Activated T-helper 9 cell treated with anti-CD3 and anti-CD28 coated beads, Interleukin-2, amount 50 U/mL, for 16 hours (primary cell): ENCODE measurements around the gene TFG.
"Not testable (repeated sequence)": the region's sequence is repeated elsewhere in the genome, so short reads cannot be mapped to it uniquely, and the experiment has no call there.

Experiments used
- DNase-seq: peaks from one replicate; pipeline ENCODE4 v3.0.0-alpha.2; 2020; ENCODE audit warnings: low read depth

TFG gene

DNA sequence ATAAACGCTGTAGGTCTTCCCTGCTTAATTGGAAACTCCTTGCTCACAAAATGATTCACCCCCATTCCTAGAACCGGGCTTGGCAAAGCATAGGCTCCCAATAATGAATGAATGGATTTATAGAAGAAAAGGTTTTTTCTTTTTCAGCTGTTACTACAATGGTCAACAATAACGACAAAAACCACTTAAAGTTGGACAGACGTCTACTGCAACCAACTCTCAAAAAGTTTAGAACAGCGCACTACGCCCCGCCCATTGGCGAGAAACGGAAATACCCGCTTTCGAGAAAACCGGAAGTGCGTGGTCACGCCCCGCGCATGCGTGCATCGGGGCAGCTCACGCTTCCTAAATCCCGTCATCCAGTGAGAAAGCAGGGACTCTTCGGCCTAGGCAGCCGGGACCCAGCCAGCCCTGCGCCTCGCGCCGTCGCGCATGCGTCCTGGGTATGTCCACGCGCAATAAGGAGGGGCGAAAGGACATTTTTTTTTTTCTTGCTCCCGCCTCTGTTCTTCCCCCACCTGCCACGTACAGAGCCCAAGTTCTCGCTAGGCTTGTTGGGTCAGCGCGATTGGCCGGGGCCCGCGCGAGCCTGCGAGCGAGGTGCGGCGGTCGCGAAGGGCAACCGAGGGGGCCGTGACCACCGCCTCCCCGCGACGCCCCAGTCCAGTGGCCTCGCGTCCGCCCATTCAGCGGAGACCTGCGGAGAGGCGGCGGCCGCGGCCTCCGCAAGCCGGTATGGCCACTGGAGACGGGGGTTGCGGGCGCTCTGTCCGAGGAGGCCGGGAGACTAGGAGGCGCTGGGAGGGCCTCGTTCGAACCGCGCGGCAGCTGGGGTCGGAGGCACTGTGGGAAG, at the start of gene TFG:
Gene TFG (plus strand): TSS at position 506 of the 853 bp plus-strand sequence. CDS start 4,192 bp downstream, outside the sequence.
- peak; percentile 97 for DNase-seq

DNA sequence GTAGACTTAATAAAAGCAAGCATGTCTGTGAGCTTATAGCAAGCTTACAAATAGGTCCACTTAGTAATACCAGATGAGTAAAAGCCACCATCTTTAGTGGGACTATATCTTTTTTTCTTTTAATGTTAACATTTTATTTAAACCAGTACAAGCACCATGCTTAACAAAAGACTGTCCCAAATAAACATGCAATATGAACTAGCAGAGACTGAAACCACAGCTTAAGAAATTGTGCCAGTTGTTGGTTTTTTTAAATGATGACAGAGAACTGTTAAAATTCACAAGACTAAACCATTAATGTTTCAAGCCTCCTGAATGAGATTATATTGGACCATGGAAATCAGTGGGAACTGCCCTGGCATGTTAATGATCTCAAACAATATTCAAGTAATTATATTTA, 48.0 kb upstream of the TFG start:
- DNase-seq: not testable (repeated sequence)

DNA sequence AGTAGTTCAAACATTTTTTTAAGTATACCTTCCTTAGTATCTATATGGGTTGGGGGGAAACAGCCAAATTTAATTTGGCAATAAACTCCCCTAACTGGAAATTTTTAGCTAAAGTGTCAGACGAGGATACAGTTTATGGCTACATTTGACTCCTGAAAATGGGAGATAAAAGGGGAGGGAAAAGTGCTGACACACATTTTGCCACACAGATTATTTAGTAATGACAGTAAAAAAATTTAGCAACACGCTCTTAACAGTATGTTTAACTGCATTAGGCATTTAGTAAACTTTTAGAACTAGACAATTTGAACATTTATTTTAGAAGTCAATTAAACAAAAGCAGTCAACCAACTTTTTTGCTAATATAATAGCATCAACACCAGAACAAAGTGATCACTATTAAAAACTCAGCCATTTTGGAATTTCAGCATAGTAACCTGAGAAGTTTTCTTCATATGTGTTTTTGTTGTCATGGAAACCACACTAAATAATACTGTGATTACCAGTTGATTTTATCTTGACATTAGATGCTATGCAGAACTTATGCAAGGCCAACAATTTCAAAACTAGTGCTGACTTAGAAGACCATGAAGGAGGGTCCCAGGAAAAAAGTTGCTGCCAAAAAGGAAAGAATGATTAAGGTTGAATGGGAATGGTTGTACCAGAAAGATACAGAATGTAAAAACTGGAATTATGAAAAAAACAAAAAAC, 47.0 kb upstream of the TFG start:
- DNase-seq: no peak

DNA sequence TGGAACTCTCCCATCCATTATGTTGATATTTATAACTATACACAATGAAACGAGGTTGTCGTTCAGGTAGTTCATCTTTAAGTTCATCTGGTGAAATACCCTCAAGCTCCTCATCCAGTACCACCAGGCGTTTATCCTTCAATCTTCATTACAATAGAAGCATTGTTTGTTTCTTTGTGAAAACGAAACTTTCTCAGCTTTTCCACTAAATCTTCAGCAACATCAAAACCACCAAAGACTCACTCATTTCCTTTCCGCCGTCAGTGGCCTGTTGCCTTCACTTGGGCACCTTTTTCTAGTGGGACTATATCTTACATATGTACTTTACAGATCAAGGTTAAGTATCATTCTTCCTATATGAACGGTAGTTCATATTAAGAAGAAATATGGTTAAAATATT, 44.1 kb upstream of the TFG start:
- no peak for DNase-seq

DNA sequence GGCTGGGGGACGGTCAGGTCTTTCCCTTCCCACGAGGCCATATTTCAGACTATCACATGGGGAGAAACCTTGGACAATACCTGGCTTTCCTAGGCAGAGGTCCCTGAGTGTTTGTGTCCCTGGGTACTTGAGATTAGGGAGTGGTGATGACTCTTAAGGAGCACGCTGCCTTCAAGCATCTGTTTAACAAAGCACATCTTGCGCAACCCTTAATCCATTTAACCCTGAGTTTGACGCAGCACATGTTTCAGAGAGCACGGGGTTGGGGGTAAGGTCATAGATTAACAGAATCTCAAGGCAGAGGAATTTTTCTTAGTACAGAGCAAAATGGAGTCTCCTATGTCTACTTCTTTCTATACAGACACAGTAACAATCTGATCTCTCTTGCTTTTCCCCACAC, 42.6 kb upstream of the TFG start:
- not testable (repeated sequence) for DNase-seq

DNA sequence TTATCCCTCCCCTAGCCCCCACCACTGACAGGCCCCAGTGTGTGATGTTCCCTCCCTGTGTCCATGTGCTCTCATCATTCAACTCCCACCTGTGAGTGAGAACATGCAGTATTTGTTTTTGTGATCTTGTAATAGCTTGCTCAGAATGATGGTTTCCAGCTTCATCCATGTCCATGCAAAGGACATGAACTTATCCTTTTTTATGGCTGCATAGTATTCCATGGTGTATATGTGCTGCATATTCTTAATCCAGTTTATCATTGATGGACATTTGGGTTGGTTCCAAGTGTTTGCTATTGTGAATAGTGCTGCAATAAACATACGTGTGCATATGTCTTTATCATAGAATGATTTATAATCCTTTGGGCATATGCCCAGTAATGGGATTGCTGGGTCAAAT, 42.0 kb upstream of the TFG start:
- DNase-seq: not testable (repeated sequence)

DNA sequence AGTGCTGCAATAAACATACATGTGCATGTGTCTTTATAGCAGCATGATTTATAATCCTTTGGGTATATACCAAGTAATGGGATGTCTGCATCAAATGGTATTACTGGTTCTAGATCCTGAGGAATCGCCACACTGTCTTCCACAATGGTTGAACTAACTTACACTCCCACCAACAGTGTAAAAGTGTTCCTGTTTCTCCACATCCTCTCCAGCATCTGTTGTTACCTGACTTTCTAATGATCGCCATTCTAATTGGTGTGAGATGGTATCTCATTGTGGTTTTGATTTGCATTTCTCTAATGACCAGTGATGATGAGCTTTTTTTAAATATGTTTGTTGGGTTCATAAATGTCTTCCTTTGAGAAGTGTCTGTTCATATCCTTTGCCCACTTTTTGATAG, 38.3 kb upstream of the TFG start:
- DNase-seq: not testable (repeated sequence)

DNA sequence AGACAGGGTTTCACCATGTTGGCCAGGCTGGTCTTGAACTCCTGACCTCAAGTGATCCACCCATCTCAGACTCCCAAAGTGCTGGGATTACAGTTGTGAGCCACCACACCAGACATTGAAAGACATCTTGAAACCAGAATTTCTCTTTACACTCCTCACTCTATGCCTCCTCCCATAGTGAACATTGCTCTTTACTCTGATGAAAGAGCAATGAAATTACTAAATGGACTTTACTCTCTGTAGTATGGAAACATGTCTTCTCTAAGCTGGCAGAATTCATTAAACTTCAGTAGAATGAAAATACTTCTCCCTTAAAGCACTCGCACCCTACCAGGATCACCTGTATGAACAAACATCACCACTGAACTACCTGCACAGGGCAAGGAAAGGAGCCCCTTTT, 27.8 kb upstream of the TFG start:
- no peak for DNase-seq

DNA sequence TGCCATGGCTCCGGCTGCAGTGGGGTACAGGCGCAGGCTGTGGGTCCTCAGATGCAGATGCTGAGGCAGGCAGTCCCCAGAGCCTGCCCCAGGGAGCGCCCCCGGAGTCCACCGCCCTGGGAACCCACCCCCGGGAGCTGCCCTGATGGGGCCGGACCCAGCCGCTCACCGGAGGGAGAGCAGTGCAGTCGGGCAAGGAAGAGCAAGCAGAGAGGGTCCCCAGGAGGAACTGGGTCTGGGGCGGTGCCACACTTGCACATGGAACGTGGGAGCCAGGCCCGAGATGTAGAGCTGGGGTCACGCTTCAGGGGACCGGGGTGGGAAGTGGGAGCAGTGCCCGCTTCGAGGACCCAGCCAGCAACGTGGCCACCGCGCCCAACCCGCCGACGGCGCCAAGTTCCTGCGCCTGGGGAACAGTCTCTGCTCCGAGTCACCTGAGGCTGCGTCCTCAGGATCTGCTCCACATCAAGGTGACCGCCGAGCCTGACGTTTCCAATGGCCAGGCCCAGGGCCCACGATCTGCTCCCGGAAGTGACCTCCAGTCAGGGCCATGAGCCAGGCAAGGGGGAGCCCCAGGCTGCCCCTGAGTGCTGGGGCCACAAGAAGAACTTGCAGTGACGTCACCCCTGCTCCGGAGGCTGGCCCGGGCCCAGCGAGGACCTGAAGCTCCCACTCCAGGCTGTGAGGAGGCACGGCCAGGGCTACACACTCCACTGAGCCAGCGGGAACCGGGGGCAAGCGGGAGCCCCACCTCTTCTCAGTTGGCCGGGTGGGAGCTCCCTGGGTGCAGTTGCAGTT, 27.0 kb upstream of the TFG start:
- no peak for DNase-seq

DNA sequence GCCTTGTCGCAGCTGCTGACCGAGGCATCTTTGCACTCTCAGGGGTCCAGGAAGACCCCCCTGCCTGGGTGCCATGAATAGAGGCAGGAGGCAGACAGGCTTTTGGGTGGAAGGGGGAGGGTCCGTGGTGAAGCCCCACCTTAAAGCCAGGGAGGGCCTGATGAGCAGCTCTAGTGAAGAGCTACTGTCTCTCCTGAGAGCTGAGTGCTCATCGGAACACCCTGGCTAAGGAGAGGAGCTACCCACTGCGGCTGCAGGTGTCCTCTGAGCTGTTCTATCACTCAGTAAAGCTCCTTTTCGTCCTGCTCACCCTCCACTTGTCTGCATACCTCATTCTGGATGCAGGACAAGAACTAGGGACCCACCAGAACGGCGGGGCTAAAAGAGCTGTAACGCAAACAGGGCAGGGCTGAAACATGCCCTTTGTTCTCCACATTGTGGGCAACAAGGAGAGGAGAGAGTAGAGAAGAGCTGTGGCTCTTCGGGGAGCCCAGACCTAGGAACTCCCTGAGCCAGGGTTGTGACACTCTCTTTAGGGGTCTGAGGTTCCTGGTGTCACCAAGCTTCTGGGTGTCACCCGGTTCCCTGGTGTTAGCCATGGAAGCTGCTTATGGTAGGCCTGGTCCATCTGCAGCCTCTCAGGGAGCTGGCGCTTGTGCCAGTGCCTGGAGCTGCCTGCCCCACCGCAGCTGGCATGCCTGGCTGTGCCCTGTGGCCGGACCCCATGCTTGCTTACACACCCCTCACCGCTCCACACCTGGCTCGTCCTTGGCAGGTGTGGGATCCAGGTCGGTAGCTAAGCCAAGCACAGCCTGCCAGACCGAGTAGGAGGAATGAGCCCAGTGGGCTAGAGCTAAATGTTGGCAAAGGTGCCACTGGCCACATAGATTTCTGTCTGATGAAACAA, 26.2 kb upstream of the TFG start:
- no peak for DNase-seq

DNA sequence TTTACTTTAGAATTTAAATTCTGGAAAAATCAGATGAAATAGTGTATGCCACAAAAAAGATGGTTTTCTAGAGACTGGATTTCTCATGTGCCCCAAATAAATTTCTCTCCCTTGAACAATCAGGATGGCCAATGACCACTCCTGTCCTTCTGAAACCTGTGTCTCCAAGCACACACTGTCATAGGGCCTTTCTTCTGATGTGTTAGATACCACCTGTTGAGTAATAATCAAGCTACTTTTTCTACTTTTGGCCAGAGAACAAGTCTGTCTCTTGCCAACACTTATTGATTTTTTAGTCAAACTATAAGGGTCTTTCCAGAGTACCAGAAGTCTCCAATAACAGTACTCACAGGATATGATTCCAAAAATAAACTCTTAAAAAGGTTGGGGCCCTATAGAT, 16.1 kb upstream of the TFG start:
- no peak for DNase-seq

DNA sequence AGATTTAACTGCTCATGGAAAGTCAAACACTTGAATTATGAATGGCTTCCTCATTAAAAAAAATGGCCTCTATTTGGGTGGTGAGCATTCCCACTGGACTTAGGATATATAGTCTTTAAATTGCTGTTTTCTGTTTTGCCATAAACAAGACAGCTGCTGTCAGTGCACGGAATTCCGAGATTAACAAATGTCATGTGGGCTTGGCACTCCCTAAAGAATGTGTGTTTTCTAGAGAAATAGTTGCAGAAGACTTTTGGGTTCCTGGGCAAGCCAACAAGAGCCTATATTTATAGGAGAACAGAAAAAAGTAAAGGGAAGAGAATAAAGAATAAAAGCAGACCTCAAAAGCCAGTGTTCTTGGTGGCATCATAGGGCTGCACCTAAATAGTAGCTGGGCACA, 13.6 kb upstream of the TFG start:
- DNase-seq: no peak

DNA sequence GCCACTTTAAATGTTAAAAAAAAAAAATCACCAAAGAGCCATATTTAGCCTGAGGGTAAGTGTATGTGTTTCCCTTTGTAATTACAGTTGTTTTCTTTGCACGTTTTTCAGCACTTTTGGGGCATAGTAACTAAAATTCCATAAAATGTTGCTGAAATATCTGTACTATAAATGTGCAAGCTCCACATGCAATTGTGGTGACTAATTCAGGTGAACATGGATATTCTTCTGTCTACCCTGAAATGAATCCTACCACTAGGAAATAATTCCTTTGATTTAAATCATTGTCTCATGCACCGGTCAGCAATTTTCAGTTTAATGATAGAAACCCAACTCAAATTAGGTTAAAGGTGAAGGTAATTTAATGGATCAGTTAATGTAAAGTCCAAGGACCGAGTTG, 13.1 kb upstream of the TFG start:
- DNase-seq: no peak

DNA sequence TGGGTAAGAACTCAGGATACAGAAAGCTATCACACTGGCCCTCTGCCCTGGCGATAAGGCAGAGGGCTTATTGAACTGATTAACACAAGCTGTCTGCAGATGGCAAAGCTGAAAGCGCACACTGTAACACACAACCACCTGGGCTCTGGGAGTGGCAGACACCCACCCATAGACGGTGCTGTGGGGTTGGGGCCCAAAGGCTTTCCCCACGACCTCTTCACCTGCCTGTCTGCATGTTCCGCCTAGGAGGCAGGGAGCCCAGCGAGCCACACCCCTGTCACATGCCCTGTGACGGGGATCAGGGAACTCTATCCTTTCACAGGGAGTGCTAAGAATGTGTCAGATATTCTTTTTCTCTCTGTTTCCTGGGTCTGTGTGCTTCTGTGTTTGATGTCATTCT, 12.1 kb upstream of the TFG start:
- DNase-seq: no peak

DNA sequence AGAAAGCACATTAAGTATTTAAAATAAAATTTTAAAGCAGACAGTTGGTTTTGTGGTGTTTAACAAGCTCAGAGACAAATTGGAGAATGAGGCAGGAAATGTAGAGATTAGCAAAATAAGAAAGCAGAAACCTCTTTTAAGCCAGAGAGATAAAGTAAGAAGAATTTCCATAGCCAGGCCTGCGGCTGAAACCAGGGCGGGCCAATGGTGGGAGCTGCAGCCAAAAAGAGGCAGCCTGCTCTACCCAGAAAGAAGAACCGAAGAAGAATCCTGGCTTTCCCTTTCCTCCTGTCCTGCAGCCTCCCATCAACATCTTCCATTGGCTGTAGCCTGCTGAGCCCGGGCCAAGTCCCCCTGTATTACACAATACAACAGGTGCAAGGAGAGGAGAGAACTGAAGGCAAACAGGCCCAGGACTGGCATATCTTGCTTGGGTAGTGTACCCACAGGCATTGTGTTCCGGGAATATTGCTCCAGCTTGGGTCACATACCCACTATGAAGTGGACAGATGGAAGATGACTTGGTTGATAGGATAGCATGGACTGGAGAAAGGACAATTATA, 11.5 kb upstream of the TFG start:
- DNase-seq: no peak

DNA sequence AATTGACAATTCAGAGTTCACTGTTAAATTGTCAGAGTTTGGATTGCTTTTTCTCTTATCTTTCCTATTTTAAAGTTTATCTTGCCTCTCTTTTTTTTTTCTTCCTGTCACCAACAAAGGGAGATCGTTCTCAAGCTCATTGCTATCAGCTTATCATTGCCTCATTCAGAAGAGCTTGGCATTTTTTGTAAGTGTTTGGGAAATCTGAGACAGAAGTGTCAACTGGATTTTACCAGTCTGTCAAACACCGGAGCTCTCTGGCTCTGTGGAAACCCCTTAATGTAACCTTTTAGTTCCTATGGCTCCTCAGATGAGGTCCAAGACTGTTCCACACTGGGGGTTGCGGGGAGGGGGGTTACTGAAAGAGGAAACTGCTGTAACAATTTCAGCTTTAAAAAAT, 10.6 kb upstream of the TFG start:
- DNase-seq: no peak

DNA sequence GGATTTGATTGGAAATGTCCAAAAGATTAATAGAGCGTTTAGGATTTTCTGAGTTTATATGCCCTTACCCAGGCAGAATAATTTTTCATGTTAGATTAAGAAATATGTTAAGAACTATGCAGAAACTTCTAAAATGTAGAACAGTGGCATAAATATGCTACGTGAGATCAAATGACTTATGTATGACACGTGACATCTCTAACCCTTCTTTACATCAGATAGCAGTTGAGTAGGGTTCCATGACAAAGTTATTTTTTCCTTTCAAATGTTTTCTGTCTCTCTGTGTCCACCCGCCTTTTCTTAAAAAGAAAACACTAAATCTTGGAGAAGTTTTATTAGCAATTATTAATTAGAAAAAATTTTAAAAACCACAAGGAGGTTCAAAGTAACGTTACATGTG, 8.6 kb upstream of the TFG start:
- DNase-seq: no peak

DNA sequence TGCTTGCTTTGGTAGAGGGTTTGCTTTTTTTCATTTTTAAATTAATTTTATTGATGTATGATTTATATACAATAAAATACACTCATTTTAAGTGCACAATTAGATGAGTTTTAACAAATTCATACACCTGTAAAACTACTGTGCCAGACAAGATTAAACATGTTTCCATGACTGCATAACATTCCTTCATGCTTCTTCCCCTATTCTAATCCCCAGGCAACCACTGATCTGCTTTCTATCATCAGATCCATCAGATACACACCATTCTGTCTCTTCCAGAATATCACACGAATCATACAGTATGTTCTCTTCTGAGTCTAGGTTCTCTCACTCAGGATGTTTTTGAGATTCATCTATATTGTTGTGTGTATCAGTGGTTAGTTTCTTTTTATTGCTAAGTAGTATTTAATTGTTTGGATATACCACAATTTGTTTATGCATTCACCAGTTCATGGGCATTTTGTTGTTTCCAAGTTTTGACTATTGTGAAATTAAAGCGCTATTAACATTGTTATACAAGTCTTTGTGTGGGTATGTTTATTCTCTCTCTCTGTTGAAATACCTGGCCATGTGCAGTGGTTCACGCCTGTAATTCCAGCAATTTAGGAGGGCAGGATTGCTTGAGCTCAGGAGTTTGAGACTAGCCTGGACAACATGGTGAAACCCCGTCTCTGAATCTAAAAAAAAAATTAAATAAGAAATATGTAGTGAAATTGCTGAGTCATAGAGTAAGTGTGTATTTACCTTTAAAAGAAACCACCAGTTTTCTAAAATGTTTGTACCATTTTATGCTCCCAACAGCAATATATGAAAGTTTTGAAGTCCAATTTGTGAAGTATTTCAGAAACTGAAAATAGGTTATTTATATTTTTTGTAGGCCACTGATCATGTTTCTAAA, 7.0 kb upstream of the TFG start:
- DNase-seq: no peak

DNA sequence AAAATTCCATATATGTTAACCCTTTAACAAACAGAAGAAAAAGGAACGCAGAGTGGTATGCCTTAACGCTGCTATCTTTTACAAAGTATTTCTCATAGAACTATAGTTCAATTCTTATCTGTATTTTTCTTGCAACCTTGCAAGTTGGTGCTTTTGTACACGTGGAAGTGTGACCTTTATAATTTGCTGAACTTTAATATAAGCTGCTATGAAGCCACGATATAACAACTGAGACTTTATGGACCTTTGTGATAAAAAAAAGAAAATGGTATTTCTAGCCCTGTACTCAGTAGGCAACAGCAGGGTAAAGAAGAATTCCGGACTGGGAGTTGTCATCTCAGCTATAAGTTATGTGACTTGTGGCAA, 6.3 kb upstream of the TFG start:
- DNase-seq: no peak

DNA sequence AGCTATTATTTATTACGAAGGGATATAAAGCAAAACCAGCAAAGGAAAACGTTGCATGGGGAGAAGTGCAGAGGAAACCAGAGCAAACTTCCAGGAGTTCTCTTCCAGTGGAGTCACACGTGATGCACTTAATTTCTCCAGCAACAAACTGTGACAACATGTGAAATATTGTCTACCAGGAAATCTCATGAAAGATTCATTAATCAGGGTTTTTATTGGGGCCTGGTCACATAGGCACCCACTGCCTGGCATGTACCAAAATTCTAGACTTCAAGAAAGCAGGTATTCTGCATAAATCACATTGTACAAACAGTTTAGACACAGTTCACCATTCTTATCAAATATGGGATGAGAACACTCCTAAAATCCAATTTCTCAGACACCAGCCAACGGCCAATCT, 5.4 kb upstream of the TFG start:
- no peak for DNase-seq
